Osteocyte (in vitro differentiated cells): ENCODE measurements around the gene BSN. TPM values are rescaled to one million over a fixed set of nuclear protein-coding genes. Genes with fewer than 3 reads are reported as not detected.

Experiments used
- DNase-seq: peaks from one replicate; pipeline ENCODE4 v3.0.0; 2021; ENCODE audit warnings: mixed read lengths; ENCODE audit not compliant: unreplicated experiment; ENCODE audit errors: extremely low spot score
- H3K27ac Mint-ChIP-seq: one replicate; pipeline ENCODE4 v1.8.0; 2021; ENCODE audit warnings: mild to moderate bottlenecking, mixed read lengths; ENCODE audit not compliant: unreplicated experiment
- H3K27me3 Mint-ChIP-seq: one replicate; pipeline ENCODE4 v1.8.0; 2021; ENCODE audit warnings: mixed read lengths; ENCODE audit not compliant: unreplicated experiment
- H3K36me3 Mint-ChIP-seq: one replicate; pipeline ENCODE4 v1.8.0; 2021; ENCODE audit warnings: mixed read lengths; ENCODE audit not compliant: unreplicated experiment
- H3K4me1 Mint-ChIP-seq: one replicate; pipeline ENCODE4 v1.8.0; 2021; ENCODE audit warnings: mixed read lengths; ENCODE audit not compliant: unreplicated experiment
- H3K4me3 Mint-ChIP-seq: one replicate; pipeline ENCODE4 v1.8.0; 2021; ENCODE audit warnings: mild to moderate bottlenecking, moderate library complexity, mixed read lengths; ENCODE audit not compliant: unreplicated experiment
- H3K9me3 Mint-ChIP-seq: one replicate; pipeline ENCODE4 v1.8.0; 2021; ENCODE audit warnings: mixed read lengths; ENCODE audit not compliant: unreplicated experiment
- CTCF ChIP-seq: fragments of 200-600 bp; sonication (generic); IDR thresholded peaks from 2 replicates; pipeline ENCODE4 v1.5.0; 2021; ENCODE audit warnings: antibody characterized with exemption, mild to moderate bottlenecking, moderate library complexity
- total RNA-seq: library from RNA; stranded (reverse); gene quantifications from 2 replicates; pipeline ENCODE4 v1.2.1, GENCODE V29; 2021

The BSN gene
- total RNA-seq, 1 donor from 2014 or later, result 0.64 TPM

GRCh38 chr3:49620728-49621127 is 66.5 kb downstream of the BSN start:
- Mint-ChIP-seq H3K4me1 (peaks cover 18% of the 10 kb centered on the region), H3K27me3 (peaks cover 19% of the 10 kb centered on the region), H3K36me3 (no peaks in the 10 kb centered on the region), H3K9me3 (no peaks in the 10 kb centered on the region), H3K4me3 (no peak overlapping the region), H3K27ac (no peak overlapping the region)
- TF ChIP-seq CTCF, result no peak
- no peak for DNase-seq

GRCh38 chr3:49623071-49623470 is 68.8 kb downstream of the BSN start:
- DNase-seq, result no peak
- Mint-ChIP-seq H3K4me3 (no peak overlapping the region), H3K4me1 (no peaks in the 10 kb centered on the region), H3K9me3 (no peaks in the 10 kb centered on the region), H3K36me3 (no peaks in the 10 kb centered on the region), H3K27me3 (peaks cover 31% of the 10 kb centered on the region), H3K27ac (no peak overlapping the region)
- TF ChIP-seq CTCF, result no peak

GRCh38 chr3:49625071-49625470 is 70.8 kb downstream of the BSN start:
- peaks cover 32% of the 10 kb centered on the region for H3K27me3 Mint-ChIP-seq
- no peaks in the 10 kb centered on the region for H3K9me3 Mint-ChIP-seq
- no peak overlapping the region for H3K27ac Mint-ChIP-seq
- no peak for TF ChIP-seq CTCF
- H3K4me1 Mint-ChIP-seq, result no peaks in the 10 kb centered on the region
- no peak overlapping the region for H3K4me3 Mint-ChIP-seq
- DNase-seq, result no peak
- H3K36me3 Mint-ChIP-seq, result no peaks in the 10 kb centered on the region

GRCh38 chr3:49626101-49626581 is 71.9 kb downstream of the BSN start:
- no peak for DNase-seq
- Mint-ChIP-seq H3K4me3 (no peak overlapping the region), H3K36me3 (no peaks in the 10 kb centered on the region), H3K9me3 (no peaks in the 10 kb centered on the region), H3K27ac (no peak overlapping the region), H3K4me1 (peaks cover 1% of the 10 kb centered on the region), H3K27me3 (peaks cover 32% of the 10 kb centered on the region)
- TF ChIP-seq CTCF, result no peak

- H3K36me3 Mint-ChIP-seq, result no peaks in the 10 kb centered on the region
- H3K4me1 Mint-ChIP-seq, result peaks cover 1% of the 10 kb centered on the region
- H3K9me3 Mint-ChIP-seq, result peaks cover 4% of the 10 kb centered on the region
- H3K27ac Mint-ChIP-seq, result no peak overlapping the region
- peaks cover 25% of the 10 kb centered on the region for H3K27me3 Mint-ChIP-seq
- no peak overlapping the region for H3K4me3 Mint-ChIP-seq
- no peak for TF ChIP-seq CTCF
- DNase-seq, result no peak
These were observed 72.5 kb downstream of the BSN start for GRCh38 chr3:49626796-49627195.
